NB4 (cell line): ENCODE measurements around the gene NDUFS6.

Experiments
- MYC ChIP-seq: IDR thresholded peaks from 2 replicates; pipeline ENCODE4 v1.6.1; 2011; ENCODE audit warnings: low read depth, low read length
- POLR2A ChIP-seq: IDR thresholded peaks from 2 replicates; pipeline ENCODE4 v1.6.1; 2011; ENCODE audit warnings: mild to moderate bottlenecking; ENCODE audit not compliant: insufficient read length; ENCODE audit errors: extremely low read depth
- TF ChIP-seq, protein P1 (sequence below): IDR thresholded peaks from one replicate; pipeline ENCODE4 v1.5.1; 2012; ENCODE audit warnings: low read depth, low read length

DNA sequence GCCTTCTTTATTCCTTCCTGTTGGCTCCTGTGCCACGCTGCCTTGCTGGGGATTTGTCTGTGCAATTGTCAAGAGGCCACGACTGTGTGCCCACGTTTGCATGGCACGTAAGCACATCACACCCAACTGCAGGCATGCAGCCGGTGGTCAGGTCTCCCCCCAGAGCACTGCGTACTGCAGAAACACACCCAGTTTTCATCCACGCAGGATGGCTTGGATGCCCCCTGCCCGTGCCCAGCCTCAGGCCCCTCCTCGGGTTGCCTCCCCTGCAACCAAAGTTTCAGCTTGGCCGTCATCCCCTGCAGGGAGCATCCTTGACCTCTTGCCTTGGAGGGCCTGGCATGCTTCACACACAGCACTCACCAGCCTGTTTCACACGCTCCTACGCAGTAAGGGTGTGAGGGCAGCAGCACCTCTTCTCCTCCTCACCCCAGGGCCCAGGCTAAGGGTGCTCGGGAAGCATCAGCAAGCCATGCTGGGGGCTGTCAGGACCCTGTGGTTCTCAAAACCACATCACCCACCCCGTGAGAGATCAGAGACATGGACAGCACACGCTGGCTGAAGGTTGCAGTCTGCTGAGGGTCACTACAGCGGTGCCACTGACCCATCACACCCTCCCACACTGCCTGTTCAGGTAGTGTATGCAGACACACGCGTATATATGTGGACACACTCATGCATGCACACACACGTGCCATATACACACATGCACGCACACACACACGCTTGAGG lies 4.7 kb upstream of the NDUFS6 start:
- no peak for TF ChIP-seq POLR2A
- TF ChIP-seq, protein P1, sequence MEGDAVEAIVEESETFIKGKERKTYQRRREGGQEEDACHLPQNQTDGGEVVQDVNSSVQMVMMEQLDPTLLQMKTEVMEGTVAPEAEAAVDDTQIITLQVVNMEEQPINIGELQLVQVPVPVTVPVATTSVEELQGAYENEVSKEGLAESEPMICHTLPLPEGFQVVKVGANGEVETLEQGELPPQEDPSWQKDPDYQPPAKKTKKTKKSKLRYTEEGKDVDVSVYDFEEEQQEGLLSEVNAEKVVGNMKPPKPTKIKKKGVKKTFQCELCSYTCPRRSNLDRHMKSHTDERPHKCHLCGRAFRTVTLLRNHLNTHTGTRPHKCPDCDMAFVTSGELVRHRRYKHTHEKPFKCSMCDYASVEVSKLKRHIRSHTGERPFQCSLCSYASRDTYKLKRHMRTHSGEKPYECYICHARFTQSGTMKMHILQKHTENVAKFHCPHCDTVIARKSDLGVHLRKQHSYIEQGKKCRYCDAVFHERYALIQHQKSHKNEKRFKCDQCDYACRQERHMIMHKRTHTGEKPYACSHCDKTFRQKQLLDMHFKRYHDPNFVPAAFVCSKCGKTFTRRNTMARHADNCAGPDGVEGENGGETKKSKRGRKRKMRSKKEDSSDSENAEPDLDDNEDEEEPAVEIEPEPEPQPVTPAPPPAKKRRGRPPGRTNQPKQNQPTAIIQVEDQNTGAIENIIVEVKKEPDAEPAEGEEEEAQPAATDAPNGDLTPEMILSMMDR, result no peak
- TF ChIP-seq MYC, result no peak
